ENCODE measurements around the gene SLFN14.
"Not testable (repeated sequence)": the region's sequence is repeated elsewhere in the genome, so short reads cannot be mapped to it uniquely, and the experiment has no call there.

SLFN14 gene

GRCh38 chr17:35521654-35522256 is 38.9 kb downstream of the SLFN14 start:
- DNase-seq (ENCODE audit: low read depth, low spot score) = not testable (repeated sequence)

DNA sequence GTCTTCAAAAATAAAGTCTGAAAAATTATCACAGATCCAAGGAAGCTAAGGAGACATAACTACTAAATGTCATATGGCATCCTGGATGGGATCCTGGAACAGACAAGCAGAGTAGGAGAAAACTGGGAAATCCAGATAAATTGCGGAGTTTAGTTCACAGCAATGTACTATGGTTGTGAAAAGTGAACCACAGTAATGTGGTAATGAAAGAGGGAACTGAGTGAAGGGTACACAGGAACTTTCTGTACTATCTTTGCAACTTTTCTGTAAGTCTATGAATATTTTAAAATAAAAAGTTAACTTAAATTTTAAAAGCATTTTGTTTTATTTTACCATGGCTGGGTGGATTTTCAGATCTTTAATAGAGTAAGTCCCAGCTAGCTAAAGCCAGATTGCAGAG is 39.5 kb downstream of the SLFN14 start:
- no peak for DNase-seq (ENCODE audit: low read depth, low spot score)

DNA sequence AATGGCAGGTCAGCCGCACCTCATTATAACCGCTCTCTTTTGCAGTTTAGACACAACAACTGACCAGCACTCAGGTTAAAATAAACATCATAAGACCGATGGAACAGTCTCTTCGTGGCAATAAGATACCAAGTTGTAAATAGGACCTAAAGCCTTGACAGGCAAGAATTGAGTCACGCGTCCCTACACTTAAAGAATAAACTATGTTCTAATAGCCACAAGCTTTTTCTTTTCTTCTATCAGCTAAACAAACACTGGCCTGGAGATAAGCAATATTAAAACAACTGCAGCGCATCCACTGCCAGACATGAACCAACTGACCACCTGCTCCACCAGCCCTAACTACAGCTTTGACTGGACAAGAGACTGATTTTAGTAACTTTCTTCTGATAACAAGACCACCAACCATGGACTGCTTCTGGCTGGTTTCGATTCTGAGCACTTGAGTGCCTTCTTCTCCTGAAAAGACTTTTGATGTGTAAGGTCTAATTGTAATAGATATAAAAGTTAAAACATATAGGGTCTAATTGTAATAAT is 40.6 kb downstream of the SLFN14 start:
- no peak for DNase-seq (ENCODE audit: low read depth, low spot score)

DNA sequence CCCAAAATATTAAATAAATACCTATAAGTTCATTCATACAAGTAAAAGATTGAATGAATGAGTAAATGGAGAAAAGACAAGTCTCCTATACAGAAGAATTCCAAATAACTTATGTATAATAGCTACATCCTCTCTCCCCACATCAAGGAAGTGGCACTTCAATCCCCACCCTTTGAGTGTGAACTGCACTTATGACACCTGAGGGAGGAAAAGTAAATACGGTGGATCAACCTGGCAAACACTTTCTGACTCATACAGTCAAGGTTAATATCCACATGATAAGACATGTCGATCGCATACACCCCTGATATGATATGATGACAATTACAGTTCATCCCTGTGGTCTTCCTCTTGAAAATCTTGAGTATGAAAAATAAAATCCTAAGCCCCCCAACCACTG is 41.2 kb downstream of the SLFN14 start:
- DNase-seq (ENCODE audit: low read depth, low spot score) = no peak

DNA sequence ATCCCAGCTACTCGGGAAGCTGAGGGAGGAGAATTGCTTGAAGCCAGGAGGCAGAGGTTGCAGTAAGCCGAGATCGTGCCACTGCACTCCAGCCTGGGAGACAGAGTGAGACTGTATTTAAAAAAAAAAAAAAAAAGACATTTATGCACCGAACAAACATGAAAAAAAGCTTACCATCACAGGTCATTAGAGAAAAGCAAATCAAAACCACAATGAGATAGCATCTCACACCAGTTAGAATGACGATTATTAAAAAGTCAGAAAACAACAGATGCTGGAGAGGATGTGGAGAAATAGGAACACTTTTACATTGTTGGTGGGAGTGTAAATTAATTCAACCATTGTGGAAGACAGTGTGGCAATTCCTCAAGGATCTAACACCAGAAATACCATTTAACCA is 42.2 kb downstream of the SLFN14 start:
- not testable (repeated sequence) for DNase-seq (ENCODE audit: low read depth, low spot score)

DNA sequence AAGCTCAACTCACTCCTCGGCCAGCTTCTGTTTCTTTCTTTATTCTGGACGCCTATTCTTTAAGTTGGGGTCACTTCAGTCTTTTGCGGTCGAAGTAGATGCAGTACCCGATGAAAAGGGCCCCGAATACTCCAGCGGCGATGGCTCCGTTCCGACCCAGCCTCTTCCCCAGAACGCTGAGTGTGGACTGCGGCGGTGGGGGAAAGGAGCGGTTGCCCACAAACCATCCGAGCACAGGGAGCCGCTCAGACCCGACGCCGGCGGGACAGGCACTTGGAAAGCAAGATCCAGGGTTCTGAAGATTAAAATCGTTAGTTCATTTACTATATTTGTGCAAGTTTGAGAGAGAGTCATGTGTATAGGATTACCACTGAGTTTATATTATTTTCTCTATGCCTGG is 45.6 kb downstream of the SLFN14 start:
- no peak for DNase-seq (ENCODE audit: low read depth, low spot score)

DNA sequence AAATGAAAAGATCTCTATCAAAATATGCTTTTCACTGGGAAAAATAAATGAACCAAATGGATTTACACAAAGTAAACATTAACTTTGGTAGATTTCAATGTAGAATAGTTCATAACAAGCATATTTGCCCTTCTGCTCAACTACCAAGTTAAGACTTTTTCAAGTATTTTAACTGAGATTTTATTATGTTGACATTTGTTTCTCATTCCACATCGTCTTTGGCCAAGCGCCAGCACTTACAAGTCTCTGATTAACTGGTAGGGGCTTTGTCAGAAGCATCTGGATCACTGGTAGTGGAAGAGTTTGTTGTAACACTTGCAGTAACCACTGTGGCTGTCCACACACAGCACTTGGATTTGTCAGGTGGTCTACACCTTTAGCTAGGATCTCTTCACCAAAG is 46.1 kb downstream of the SLFN14 start:
- no peak for DNase-seq (ENCODE audit: low read depth, low spot score)

Measured in iPS DF 19.7 (cell line).